GM12878 (cell line): Measurements from ENCODE around the gene GLT1D1. TPM values are rescaled to one million over a fixed set of nuclear protein-coding genes. Genes with fewer than 3 reads are reported as not detected.

Source experiments
- ATAC-seq: fragments of 200-7000 bp; cut with Tn5 transposase; 3 replicates; pipeline ENCODE4 v1.9.1; 2020; ENCODE audit warnings: mild to moderate bottlenecking, moderate library complexity
- BruUV-seq: library from RNA; stranded (reverse); fragments of 400-500 nt; replicated peaks from 2 replicates; lab custom pipeline; 2021; lab: Mats Ljungman, UMichigan
- CTCF ChIA-PET: fragments of 300-600 bp; sonication (Branson Sonifier 250); formaldehyde crosslinking; extraction: SDS; loops from one replicate; lab custom pipeline; 2021; ENCODE audit warnings: inconsistent platforms; lab: Yijun Ruan, JAX
- POLR2A ChIA-PET: fragments of 350-600 bp; formaldehyde crosslinking; extraction: SDS; loops from one replicate; lab custom pipeline; 2021; ENCODE audit warnings: inconsistent platforms; lab: Charles Lee
- RAD21 ChIA-PET: fragments of 300-600 bp; sonication (Branson Sonifier 250); formaldehyde crosslinking; loops from one replicate; lab custom pipeline; 2023; ENCODE audit warnings: antibody characterized with exemption; ENCODE audit not compliant: unreplicated experiment; lab: Charles Lee
- SMC1A ChIA-PET: fragments of 300-600 bp; sonication (Branson Sonifier 250); formaldehyde crosslinking; loops from one replicate; lab custom pipeline; 2023; ENCODE audit not compliant: unreplicated experiment, uncharacterized antibody; lab: Charles Lee
- DNase-seq: peaks from one replicate; pipeline ENCODE4 v3.0.0-alpha.2; 2011; ENCODE audit warnings: low read depth, low spot score
- FAIRE-seq: peaks from 3 replicates; lab custom pipeline; 2011; peaks lifted over from hg19 to GRCh38; lab: Jason Lieb, UNC
- H2AFZ ChIP-seq: 2 replicates; pipeline ENCODE4 v1.6.0; 2011; ENCODE audit warnings: low read depth, low read length, control low read depth; ENCODE audit not compliant: control insufficient read depth
- H3K27ac ChIP-seq: 2 replicates; pipeline ENCODE4 v1.5.1; 2011; ENCODE audit warnings: control low read depth; ENCODE audit not compliant: control insufficient read depth, insufficient read depth
- H3K27me3 ChIP-seq, 2 experiments: replicated peaks in 1 of 2; 2 replicates each; pipeline versions ENCODE4 v1.6.0 to v1.6.1; 2011; ENCODE audit warnings: low read length in 1 of 2; ENCODE audit not compliant: control insufficient read depth in 2 of 2, insufficient read depth in 2 of 2
- H3K36me3 ChIP-seq, 2 experiments: 2 replicates each; pipeline ENCODE4 v1.5.1; 2011; ENCODE audit warnings: low read length in 1 of 2; ENCODE audit not compliant: control insufficient read depth in 2 of 2, insufficient read depth in 2 of 2
- H3K4me1 ChIP-seq: 2 replicates; pipeline ENCODE4 v1.6.1; 2011; ENCODE audit warnings: mild to moderate bottlenecking, low read length, moderate library complexity, mixed read lengths; ENCODE audit not compliant: control insufficient read depth, insufficient read depth
- H3K4me2 ChIP-seq: 2 replicates; pipeline ENCODE4 v1.6.0; 2011; ENCODE audit warnings: control low read depth; ENCODE audit not compliant: control insufficient read depth, insufficient read depth
- H3K4me3 ChIP-seq: fragments of 200-600 bp; sonication (generic); 2 replicates; pipeline ENCODE4 v1.5.1; 2016
- H3K79me2 ChIP-seq: 2 replicates; pipeline ENCODE4 v1.6.0; 2011; ENCODE audit warnings: low read length; ENCODE audit not compliant: control insufficient read depth, insufficient read depth
- H3K9ac ChIP-seq: 2 replicates; pipeline ENCODE4 v1.8.0; 2011; ENCODE audit warnings: low read length, control low read depth, mixed read lengths; ENCODE audit not compliant: control insufficient read depth, insufficient read depth
- H3K9me3 ChIP-seq: replicated peaks from 3 replicates; pipeline ENCODE4 v1.5.1; 2011; ENCODE audit warnings: mild to moderate bottlenecking, low read length; ENCODE audit not compliant: control insufficient read depth, insufficient read depth
- H4K20me1 ChIP-seq: 2 replicates; pipeline ENCODE4 v1.6.0; 2011; ENCODE audit not compliant: control insufficient read depth, insufficient read depth
- BRCA1 ChIP-seq: IDR thresholded peaks from 2 replicates; pipeline ENCODE4 v1.6.1; 2011; ENCODE audit warnings: low read depth, low read length, improper control_type of control experiment
- EGR1 ChIP-seq, 2 experiments: IDR thresholded peaks; 1 replicate in 1 of 2; 2 replicates in 1 of 2; pipeline ENCODE4 v1.6.1; 2011 to 2012; ENCODE audit warnings: low read depth in 2 of 2, low read length in 2 of 2, borderline replicate concordance in 1 of 2, mild to moderate bottlenecking in 1 of 2, moderate library complexity in 1 of 2
- JUND ChIP-seq: IDR thresholded peaks from 2 replicates; pipeline ENCODE4 v1.6.1; 2012; ENCODE audit warnings: low read depth, mild to moderate bottlenecking, low read length, improper control_type of control experiment, moderate library complexity
- NFYA ChIP-seq: IDR thresholded peaks from 2 replicates; pipeline ENCODE4 v1.6.1; 2011; ENCODE audit warnings: low read depth, mild to moderate bottlenecking, low read length, improper control_type of control experiment, borderline replicate concordance
- NRF1 ChIP-seq: conservative IDR thresholded peaks from 2 replicates; pipeline ENCODE4 v1.6.1; 2011; ENCODE audit warnings: mild to moderate bottlenecking, low read depth, low read length, improper control_type of control experiment
- POLR2AphosphoS2 ChIP-seq: IDR thresholded peaks from 2 replicates; pipeline ENCODE4 v1.6.1; 2011; ENCODE audit warnings: low read depth, mild to moderate bottlenecking, low read length, improper control_type of control experiment, moderate library complexity
- POU2F2 ChIP-seq: IDR thresholded peaks from 3 replicates; pipeline ENCODE4 v1.6.1; 2011; ENCODE audit warnings: low read depth, mild to moderate bottlenecking, low read length, borderline replicate concordance
- ZBED1 ChIP-seq: IDR thresholded peaks from 2 replicates; pipeline ENCODE4 v1.6.1; 2016; ENCODE audit warnings: borderline replicate concordance
- WGBS: methylation state at CpG from one replicate; pipeline ENCODE4 v1.1.6; 2016; ENCODE audit warnings: low lambda C conversion rate; ENCODE audit not compliant: insufficient replicate concordance, insufficient coverage; ENCODE audit errors: missing lambda C conversion rate; 5-methylcytosine and 5-hydroxymethylcytosine counted together
- in situ Hi-C: fragments of 300-500 bp; cut with MboI; formaldehyde crosslinking; loops from 9 replicates; pipeline ENCODE4 v1.14.3; 2018; ENCODE audit warnings: mixed read lengths
- intact Hi-C: fragments of 100-400 bp; cut with micrococcal nuclease; formaldehyde crosslinking; loops from one replicate; pipeline ENCODE4 v1.14.2; 2022; ENCODE audit not compliant: unreplicated experiment
- polyA plus RNA-seq, 11 experiments: library from polyadenylated mRNA; depleted of rRNA in 4 of 11; unstranded in 6 of 11; stranded (reverse) in 5 of 11; fragments of >200 nt; fragmentation: Nextera tagmentation in 4 of 11; fragmentation: Illumina TruSeq in 1 of 11; extraction: Ambion mirVana in 4 of 11; extraction: Trizol in 1 of 11; gene quantifications; 1 replicate in 1 of 11; 2 replicates in 10 of 11; pipeline versions ENCODE4 v1.2.1 to v1.2.3, GENCODE V29; 2011 to 2016; ENCODE audit warnings: inconsistent platforms in 2 of 11, missing spikeins in 2 of 11, low read depth in 1 of 11
- total RNA-seq, 4 experiments: library from RNA; depleted of rRNA in 3 of 4; stranded (reverse); fragments of >200 nt in 3 of 4; fragmentation: Illumina TruSeq in 1 of 4; extraction: Trizol in 1 of 4; gene quantifications; 2 replicates each; pipeline versions ENCODE4 v1.2.1 to v1.2.3, GENCODE V29; 2013 to 2021
- TF ChIP-seq, protein P1 (sequence below): IDR thresholded peaks from 2 replicates; pipeline ENCODE4 v1.6.1; 2012; ENCODE audit warnings: low read depth, low read length, improper control_type of control experiment

GLT1D1 gene
- total and polyA plus RNA-seq, 10 of the 15 experiments (the other 5 are each of a cell fraction or from before 2014, with no cell fraction given) = 0.42 to 62.8 (median 3.0) TPM

- ChIA-PET SMC1A (no interaction called here), CTCF (no interaction called here), RAD21 (no interaction called here), POLR2A (no interaction called here)
- in situ Hi-C loops = no loop called here
- ATAC-seq = no peak
- no peak overlapping the region for H2AFZ ChIP-seq
- H3K4me2 ChIP-seq = no peak overlapping the region
- H4K20me1 ChIP-seq = no peaks in the 10 kb centered on the region
- no peaks in the 10 kb centered on the region for H3K79me2 ChIP-seq
- no TSS peak for BruUV-seq
- no peak for DNase-seq
- FAIRE-seq = no peak
- H3K27ac ChIP-seq = no peak overlapping the region
- H3K9ac ChIP-seq = no peak overlapping the region
- no peaks in the 10 kb centered on the region for H3K36me3 ChIP-seq
- intact Hi-C loops = no loop called here
- H3K27me3 ChIP-seq = no peaks in the 10 kb centered on the region
- no peaks in the 10 kb centered on the region for H3K4me1 ChIP-seq
- WGBS = 36% methylated on average over 7 of the region's 7 CpGs
- no peaks in the 10 kb centered on the region for H3K9me3 ChIP-seq
- TF ChIP-seq JUND = no peak
- TF ChIP-seq NRF1 = no peak
- TF ChIP-seq, protein P1, sequence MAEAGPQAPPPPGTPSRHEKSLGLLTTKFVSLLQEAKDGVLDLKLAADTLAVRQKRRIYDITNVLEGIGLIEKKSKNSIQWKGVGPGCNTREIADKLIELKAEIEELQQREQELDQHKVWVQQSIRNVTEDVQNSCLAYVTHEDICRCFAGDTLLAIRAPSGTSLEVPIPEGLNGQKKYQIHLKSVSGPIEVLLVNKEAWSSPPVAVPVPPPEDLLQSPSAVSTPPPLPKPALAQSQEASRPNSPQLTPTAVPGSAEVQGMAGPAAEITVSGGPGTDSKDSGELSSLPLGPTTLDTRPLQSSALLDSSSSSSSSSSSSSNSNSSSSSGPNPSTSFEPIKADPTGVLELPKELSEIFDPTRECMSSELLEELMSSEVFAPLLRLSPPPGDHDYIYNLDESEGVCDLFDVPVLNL = no peak
- no peak for TF ChIP-seq POLR2AphosphoS2
- no peak for TF ChIP-seq NFYA
- no peak for TF ChIP-seq EGR1 (IDR thresholded peaks at IDR 0.05; ENCODE audit: borderline replicate concordance in 1 of 2, low read depth in 2 of 2, low read length in 2 of 2)
- TF ChIP-seq BRCA1 = no peak
- TF ChIP-seq POU2F2 = no peak
- no peak for TF ChIP-seq ZBED1
- H3K4me3 ChIP-seq = no peak overlapping the region
Observed at GRCh38 chr12:129016159-129016558, 162.9 kb downstream of the GLT1D1 start.
